22Rv1 (cell line): ENCODE measurements around the gene PRR20G.

Experiments
- CTCF ChIP-seq: fragments of 450-650 bp; IDR thresholded peaks from 2 replicates; pipeline ENCODE4 v1.5.1; 2017; ENCODE audit warnings: mild to moderate bottlenecking
- ZFX ChIP-seq: fragments of 450-650 bp; IDR thresholded peaks from 2 replicates; pipeline ENCODE4 v1.6.1; 2017; ENCODE audit warnings: antibody characterized with exemption, borderline replicate concordance

GRCh38 chr3:127254730-127255129 is 33.1 kb downstream of the PRR20G start:
- TF ChIP-seq CTCF = peak; percentile 41
- no peak for TF ChIP-seq ZFX
